Endothelial cell of umbilical vein (primary cell): ENCODE data around the gene MED14. TPM values are rescaled to one million over a fixed set of nuclear protein-coding genes. Genes with fewer than 3 reads are reported as not detected.

ENCODE experiments used
- BruUV-seq: library from RNA; stranded (reverse); fragments of 400-500 nt; replicated peaks from 2 replicates; lab custom pipeline; 2021; lab: Mats Ljungman, UMichigan
- CTCF ChIA-PET: fragments of 300-600, 350-600 bp; sonication (Branson Sonifier 250); formaldehyde crosslinking; loops from one replicate; lab custom pipeline; 2021; ENCODE audit warnings: antibody characterized with exemption, inconsistent platforms; lab: Charles Lee
- POLR2A ChIA-PET: fragments of 300-600, 350-600 bp; sonication (Branson Sonifier 250); formaldehyde crosslinking; loops from one replicate; lab custom pipeline; 2021; ENCODE audit warnings: antibody characterized with exemption, inconsistent platforms; lab: Charles Lee
- DNase-seq: peaks from one replicate; pipeline ENCODE4 v3.0.0-alpha.2; 2011; ENCODE audit warnings: low read depth, low spot score
- FAIRE-seq: peaks from 2 replicates; lab custom pipeline; 2011; peaks lifted over from hg19 to GRCh38; lab: Jason Lieb, UNC
- H2AFZ ChIP-seq: 2 replicates; pipeline ENCODE4 v1.6.0; 2012; ENCODE audit warnings: low read depth, low read length, control low read depth, inconsistent platforms
- H3K27ac ChIP-seq: 2 replicates; pipeline ENCODE4 v1.5.1; 2011; ENCODE audit warnings: low read depth, mild to moderate bottlenecking, control low read depth, low read length, moderate library complexity; ENCODE audit not compliant: insufficient read depth
- H3K27me3 ChIP-seq, 2 experiments: 2 replicates each; pipeline versions ENCODE4 v1.6.0 to v1.6.1; 2011; ENCODE audit warnings: low read length in 2 of 2, mixed read lengths in 1 of 2; ENCODE audit not compliant: control insufficient read depth in 2 of 2, insufficient read depth in 2 of 2
- H3K36me3 ChIP-seq, 2 experiments: 2 replicates in 1 of 2; 3 replicates in 1 of 2; pipeline ENCODE4 v1.5.1; 2011; ENCODE audit warnings: low read length in 2 of 2, mild to moderate bottlenecking in 1 of 2, moderate library complexity in 1 of 2; ENCODE audit not compliant: control insufficient read depth in 2 of 2, insufficient read depth in 2 of 2; ENCODE audit errors: extremely low read depth in 1 of 2
- H3K4me1 ChIP-seq: 3 replicates; pipeline ENCODE4 v1.5.1; 2011; ENCODE audit warnings: mild to moderate bottlenecking, low read length; ENCODE audit not compliant: control insufficient read depth, insufficient read depth; ENCODE audit errors: extremely low read depth
- H3K4me2 ChIP-seq: 2 replicates; pipeline ENCODE4 v1.6.1; 2011; ENCODE audit warnings: low read length, control low read depth, mixed read lengths; ENCODE audit not compliant: insufficient read depth
- H3K4me3 ChIP-seq, 3 experiments: fragments of 200-600 bp in 1 of 3; sonication (generic), shearing (Covaris generic) in 1 of 3; replicated peaks in 1 of 3; 2 replicates each; pipeline ENCODE4 v1.5.1; 2011 to 2016; ENCODE audit warnings: control low read depth in 3 of 3, low read length in 3 of 3, mild to moderate bottlenecking in 2 of 3, inconsistent platforms in 1 of 3, low read depth in 1 of 3, moderate library complexity in 1 of 3; ENCODE audit not compliant: insufficient read depth in 1 of 3
- H3K79me2 ChIP-seq: 2 replicates; pipeline ENCODE4 v1.6.0; 2012; ENCODE audit warnings: low read length, inconsistent platforms; ENCODE audit not compliant: control insufficient read depth, insufficient read depth
- H3K9ac ChIP-seq: replicated peaks from 2 replicates; pipeline ENCODE3; 2011; ENCODE audit warnings: low read length, control low read depth; ENCODE audit not compliant: insufficient read depth; ENCODE audit errors: extremely low read depth
- H3K9me1 ChIP-seq: replicated peaks from 3 replicates; pipeline ENCODE4 v1.6.0; 2011; ENCODE audit warnings: mild to moderate bottlenecking, low read length; ENCODE audit not compliant: control insufficient read depth, insufficient read depth; ENCODE audit errors: extremely low read depth
- H3K9me3 ChIP-seq: replicated peaks from 2 replicates; pipeline ENCODE4 v1.5.1; 2012; ENCODE audit warnings: low read length, inconsistent platforms; ENCODE audit not compliant: control insufficient read depth, insufficient read depth
- H4K20me1 ChIP-seq: replicated peaks from 2 replicates; pipeline ENCODE3; 2011; ENCODE audit warnings: mild to moderate bottlenecking, low read length; ENCODE audit not compliant: control insufficient read depth, insufficient read depth; ENCODE audit errors: extremely low read depth
- CTCF ChIP-seq, 2 donors: IDR thresholded peaks; 1 replicate in 1 of 2; 2 replicates in 1 of 2; pipeline ENCODE4 v1.5.1; 2011; ENCODE audit warnings: low read length in 2 of 2, mild to moderate bottlenecking in 2 of 2, moderate library complexity in 2 of 2, control low read depth in 1 of 2, inconsistent platforms in 1 of 2, low read depth in 1 of 2; ENCODE audit not compliant: insufficient read depth in 1 of 2; ENCODE audit errors: extremely low read depth in 1 of 2
- EZH2 ChIP-seq: IDR thresholded peaks from 2 replicates; pipeline ENCODE4 v1.6.1; 2012; ENCODE audit warnings: borderline replicate concordance, low read depth, mild to moderate bottlenecking, moderate library complexity, low read length, inconsistent platforms; ENCODE audit not compliant: severe bottlenecking
- FOS ChIP-seq: IDR thresholded peaks from 2 replicates; pipeline ENCODE4 v1.6.1; 2011; ENCODE audit warnings: mild to moderate bottlenecking, low read length, moderate library complexity, borderline replicate concordance; ENCODE audit not compliant: insufficient read depth
- GATA2 ChIP-seq: IDR thresholded peaks from 2 replicates; pipeline ENCODE4 v1.7.0; 2011; ENCODE audit warnings: low read depth, mild to moderate bottlenecking, moderate library complexity, mixed read lengths, low read length; ENCODE audit not compliant: insufficient read length, insufficient read depth
- JUN ChIP-seq: IDR thresholded peaks from 2 replicates; pipeline ENCODE4 v1.6.1; 2011; ENCODE audit warnings: borderline replicate concordance, low read depth; ENCODE audit not compliant: insufficient read length, insufficient read depth
- MAX ChIP-seq: IDR thresholded peaks from 2 replicates; pipeline ENCODE4 v1.6.1; 2011; ENCODE audit not compliant: insufficient read depth, insufficient read length
- MYC ChIP-seq: IDR thresholded peaks from one replicate; pipeline ENCODE4 v1.6.1; 2011; ENCODE audit warnings: mild to moderate bottlenecking, low read depth, low read length
- POLR2A ChIP-seq: IDR thresholded peaks from 2 replicates; pipeline ENCODE4 v1.6.1; 2012; ENCODE audit warnings: low read depth, mild to moderate bottlenecking, control low read depth, low read length
- POLR2AphosphoS5 ChIP-seq: IDR thresholded peaks from 2 replicates; pipeline ENCODE4 v1.6.1; 2012; ENCODE audit warnings: low read depth, mild to moderate bottlenecking, control low read depth, low read length, moderate library complexity; ENCODE audit not compliant: insufficient read depth
- dilution Hi-C: fragments of 300-500 bp; cut with MboI; formaldehyde crosslinking; loops from one replicate; pipeline ENCODE4 v1.15.0; 2019; ENCODE audit warnings: low sequenced_read_pairs; ENCODE audit not compliant: extremely low pct_ligation_motif_present
- intact Hi-C: fragments of 100-400 bp; cut with micrococcal nuclease; formaldehyde crosslinking; loops from one replicate; pipeline ENCODE4 v1.10.0; 2022
- polyA plus RNA-seq, 4 experiments: library from polyadenylated mRNA; depleted of rRNA in 3 of 4; stranded (reverse) in 3 of 4; unstranded in 1 of 4; fragments of >200 nt; gene quantifications; 2 replicates each; pipeline versions ENCODE4 v1.2.1 to v1.2.3, GENCODE V29; 2011 to 2012; ENCODE audit warnings: missing spikeins in 1 of 4
- total RNA-seq: library from RNA; stranded (reverse); gene quantifications from 2 replicates; pipeline ENCODE4 v1.2.3, GENCODE V29; 2021

Gene MED14
- total and polyA plus RNA-seq, 2 donors (not counting 3 experiments of a cell fraction or from before 2014, with no cell fraction given) = 25.6 to 55.8 TPM

GRCh38 chrX:40603446-40603845 is 131.9 kb downstream of the MED14 start:
- BruUV-seq = no TSS peak
- Histone ChIP-seq H3K9me1 (no peaks in the 10 kb centered on the region), H3K4me2 (no peak overlapping the region), H3K9ac (no peak overlapping the region), H3K4me3 (no peak overlapping the region), H3K4me1 (no peaks in the 10 kb centered on the region), H3K27ac (no peak overlapping the region), H3K27me3 (no peaks in the 10 kb centered on the region), H3K9me3 (no peaks in the 10 kb centered on the region), H3K36me3 (no peaks in the 10 kb centered on the region), H3K79me2 (no peaks in the 10 kb centered on the region), H4K20me1 (no peaks in the 10 kb centered on the region), H2AFZ (no peak overlapping the region)
- dilution Hi-C loops (no loop called here), intact Hi-C loops (no loop called here)
- no peak for TF ChIP-seq JUN
- TF ChIP-seq POLR2A = no peak
- no peak for TF ChIP-seq GATA2
- TF ChIP-seq FOS = no peak
- TF ChIP-seq EZH2 = no peak
- TF ChIP-seq POLR2AphosphoS5 = no peak
- TF ChIP-seq MAX = no peak
- no peak for TF ChIP-seq MYC
- TF ChIP-seq CTCF (IDR thresholded peaks at IDR 0.05; ENCODE audit: extremely low read depth in 1 of 2, insufficient read depth in 1 of 2, low read depth in 1 of 2, low read length in 2 of 2) = no peak
- DNase-seq (no peak), FAIRE-seq (no peak)
- POLR2A ChIA-PET = no interaction called here
- CTCF ChIA-PET = no interaction called here

Other genes starting within 250 kb of the MED14 start
- gene ATP6AP2, start 154.6 kb downstream of the MED14 start, total RNA-seq = 84.6 and 90.8 TPM in 2 replicates
- gene ATP6AP2, start 154.6 kb downstream of the MED14 start, polyA plus RNA-seq = 95.7 and 95.9 TPM in 2 replicates
- gene MPC1L, start 112.1 kb downstream of the MED14 start, total RNA-seq = not detected in 2 replicates
- 0.19 TPM in 1 of 2 replicates, not detected in the other for gene MPC1L, start 112.1 kb downstream of the MED14 start, polyA plus RNA-seq
- 12.1 and 12.4 TPM in 2 replicates for gene CXorf38, start 88.0 kb downstream of the MED14 start, total RNA-seq
- gene CXorf38, start 88.0 kb downstream of the MED14 start, polyA plus RNA-seq = 5.2 and 5.9 TPM in 2 replicates